GM23338 (cell line): Measurements from ENCODE around the gene OR52M1. TPM values are rescaled to one million over a fixed set of nuclear protein-coding genes. Genes with fewer than 3 reads are reported as not detected.

Source experiments
- ATAC-seq: fragments of 200-7000 bp; cut with Tn5 transposase; 3 replicates; pipeline ENCODE4 v1.9.1; 2020
- DNase-seq: peaks from one replicate; pipeline ENCODE4 v3.0.0-alpha.2; 2015; ENCODE audit warnings: low spot score
- H2AFZ ChIP-seq: fragments of 200-600 bp; sonication (generic); 2 replicates; pipeline ENCODE4 v1.8.0; 2016; ENCODE audit warnings: antibody characterized with exemption, mild to moderate bottlenecking, moderate library complexity
- H3F3A ChIP-seq: fragments of 200-600 bp; sonication (generic); replicated peaks from 2 replicates; pipeline ENCODE4 v1.8.0; 2017; ENCODE audit warnings: antibody characterized with exemption, mixed run types, low read depth
- H3K27ac ChIP-seq: fragments of 200-600 bp; sonication (generic); 2 replicates; pipeline ENCODE4 v1.6.1; 2016; ENCODE audit warnings: low read depth
- H3K27me3 ChIP-seq: fragments of 200-600 bp; sonication (generic); 2 replicates; pipeline ENCODE4 v1.8.0; 2016; ENCODE audit warnings: mild to moderate bottlenecking, mixed run types, moderate library complexity; ENCODE audit not compliant: insufficient read depth
- H3K36me3 ChIP-seq: fragments of 200-600 bp; sonication (generic); 2 replicates; pipeline ENCODE4 v1.8.0; 2016; ENCODE audit warnings: mild to moderate bottlenecking; ENCODE audit not compliant: insufficient read depth
- H3K4me1 ChIP-seq: fragments of 200-600 bp; sonication (generic); 2 replicates; pipeline ENCODE4 v1.8.0; 2016; ENCODE audit warnings: mild to moderate bottlenecking, moderate library complexity; ENCODE audit not compliant: insufficient read depth
- H3K4me2 ChIP-seq: fragments of 200-600 bp; sonication (generic); 2 replicates; pipeline ENCODE4 v1.7.1; 2017; ENCODE audit warnings: mixed run types
- H3K4me3 ChIP-seq: fragments of 200-600 bp; sonication (generic); 2 replicates; pipeline ENCODE4 v1.6.1; 2016; ENCODE audit warnings: mixed run types
- H3K79me2 ChIP-seq: fragments of 200-600 bp; sonication (generic); replicated peaks from 2 replicates; pipeline ENCODE4 v1.8.0; 2017; ENCODE audit warnings: mild to moderate bottlenecking; ENCODE audit not compliant: insufficient read depth
- H3K9me2 ChIP-seq: fragments of 200-600 bp; sonication (generic); 2 replicates; pipeline ENCODE4 v1.8.0; 2017; ENCODE audit not compliant: insufficient read depth
- H4K20me1 ChIP-seq: fragments of 200-600 bp; sonication (generic); replicated peaks from 2 replicates; pipeline ENCODE4 v1.8.0; 2017; ENCODE audit warnings: mild to moderate bottlenecking; ENCODE audit not compliant: insufficient read depth
- H3K27ac Mint-ChIP-seq: 2 replicates; pipeline ENCODE4 v1.8.0; 2020; ENCODE audit warnings: inconsistent platforms, mild to moderate bottlenecking, moderate library complexity, mixed read lengths
- H3K27me3 Mint-ChIP-seq: 3 replicates; pipeline ENCODE4 v1.8.0; 2022; ENCODE audit warnings: low read depth, mild to moderate bottlenecking, moderate library complexity, mixed read lengths, inconsistent platforms; ENCODE audit not compliant: insufficient read depth, poor library complexity
- H3K36me3 Mint-ChIP-seq: 3 replicates; pipeline ENCODE4 v1.8.0; 2021; ENCODE audit warnings: low read depth, mild to moderate bottlenecking, inconsistent platforms, moderate library complexity, mixed read lengths
- H3K4me1 Mint-ChIP-seq: 3 replicates; pipeline ENCODE4 v1.8.0; 2020; ENCODE audit warnings: mild to moderate bottlenecking, inconsistent platforms, mixed read lengths
- H3K4me3 Mint-ChIP-seq: 3 replicates; pipeline ENCODE4 v1.8.0; 2021; ENCODE audit warnings: moderate library complexity, mild to moderate bottlenecking, inconsistent platforms, mixed read lengths
- H3K9me3 Mint-ChIP-seq: 3 replicates; pipeline ENCODE4 v1.8.0; 2020; ENCODE audit warnings: moderate library complexity, mild to moderate bottlenecking, inconsistent platforms, mixed read lengths
- CTCF ChIP-seq, 2 experiments: fragments of 200-600 bp in 1 of 2; sonication (generic) in 1 of 2; conservative IDR thresholded peaks; 2 replicates each; pipeline versions ENCODE4 v1.5.1 to v1.6.1; 2016 to 2017; ENCODE audit warnings: antibody characterized with exemption in 2 of 2, low read depth in 2 of 2, mild to moderate bottlenecking in 2 of 2, moderate library complexity in 1 of 2
- ETS1 ChIP-seq: IDR thresholded peaks from 2 replicates; pipeline ENCODE4 v1.6.1; 2016; ENCODE audit warnings: antibody characterized with exemption
- EZH2 ChIP-seq: fragments of 200-600 bp; sonication (generic); IDR thresholded peaks from one replicate; pipeline ENCODE4 v1.8.0; 2017; ENCODE audit warnings: antibody characterized with exemption, mild to moderate bottlenecking, low read depth; ENCODE audit not compliant: unreplicated experiment
- EZH2phosphoT487 ChIP-seq: fragments of 200-600 bp; sonication (generic); IDR thresholded peaks from one replicate; pipeline ENCODE4 v1.8.1; 2018; ENCODE audit warnings: antibody characterized with exemption; ENCODE audit not compliant: unreplicated experiment
- JUNB ChIP-seq: IDR thresholded peaks from one replicate; pipeline ENCODE4 v1.6.1; 2016; ENCODE audit warnings: antibody characterized with exemption; ENCODE audit not compliant: unreplicated experiment
- NANOG ChIP-seq: IDR thresholded peaks from 2 replicates; pipeline ENCODE4 v1.6.1; 2016; ENCODE audit warnings: antibody characterized with exemption, borderline replicate concordance
- STAT1 ChIP-seq: IDR thresholded peaks from one replicate; pipeline ENCODE4 v1.6.1; 2016; ENCODE audit warnings: antibody characterized with exemption; ENCODE audit not compliant: unreplicated experiment
- ZNF331 ChIP-seq: fragments of 250-450 bp; sonication (Bioruptor Pico); IDR thresholded peaks from 2 replicates; pipeline ENCODE4 v1.5.0; 2020; ENCODE audit warnings: low read depth, mild to moderate bottlenecking, moderate library complexity
- long read RNA-seq: library from polyadenylated mRNA; unstranded; transcript quantifications from one replicate; pipeline ENCODE4 v2.0.0, GENCODE V29; 2020; ENCODE audit not compliant: unreplicated experiment
- polyA plus RNA-seq: library from polyadenylated mRNA; unstranded; fragments of >200 nt; fragmentation: Nextera tagmentation; extraction: Ambion mirVana; gene quantifications from 2 replicates; pipeline ENCODE4 v1.2.1, GENCODE V29; 2016
- total RNA-seq: library from RNA; depleted of rRNA; stranded (reverse); fragments of >200 nt; shearing (Covaris generic); gene quantifications from 2 replicates; pipeline ENCODE4 v1.2.3, GENCODE V29; 2014; rRNA removed
- TF ChIP-seq, protein P1 (sequence below): fragments of 250-450 bp; sonication (Bioruptor Pico); IDR thresholded peaks from 2 replicates; pipeline ENCODE4 v1.5.0; 2020; ENCODE audit warnings: mild to moderate bottlenecking, moderate library complexity

The OR52M1 gene, protein sequence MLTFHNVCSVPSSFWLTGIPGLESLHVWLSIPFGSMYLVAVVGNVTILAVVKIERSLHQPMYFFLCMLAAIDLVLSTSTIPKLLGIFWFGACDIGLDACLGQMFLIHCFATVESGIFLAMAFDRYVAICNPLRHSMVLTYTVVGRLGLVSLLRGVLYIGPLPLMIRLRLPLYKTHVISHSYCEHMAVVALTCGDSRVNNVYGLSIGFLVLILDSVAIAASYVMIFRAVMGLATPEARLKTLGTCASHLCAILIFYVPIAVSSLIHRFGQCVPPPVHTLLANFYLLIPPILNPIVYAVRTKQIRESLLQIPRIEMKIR
- total RNA-seq (not detected in 2 replicates), polyA plus RNA-seq (not detected in 2 replicates)
- long read RNA-seq, result 0 reads

- no peaks in the 10 kb centered on the region for H4K20me1 ChIP-seq
- no peaks in the 10 kb centered on the region for H3K27me3 ChIP-seq
- H3K4me2 ChIP-seq, result no peak within 1 kb of the TSS
- no peak within 1 kb of the TSS for H3K27ac Mint-ChIP-seq
- TF ChIP-seq JUNB, result no peak
- TF ChIP-seq, protein P1, sequence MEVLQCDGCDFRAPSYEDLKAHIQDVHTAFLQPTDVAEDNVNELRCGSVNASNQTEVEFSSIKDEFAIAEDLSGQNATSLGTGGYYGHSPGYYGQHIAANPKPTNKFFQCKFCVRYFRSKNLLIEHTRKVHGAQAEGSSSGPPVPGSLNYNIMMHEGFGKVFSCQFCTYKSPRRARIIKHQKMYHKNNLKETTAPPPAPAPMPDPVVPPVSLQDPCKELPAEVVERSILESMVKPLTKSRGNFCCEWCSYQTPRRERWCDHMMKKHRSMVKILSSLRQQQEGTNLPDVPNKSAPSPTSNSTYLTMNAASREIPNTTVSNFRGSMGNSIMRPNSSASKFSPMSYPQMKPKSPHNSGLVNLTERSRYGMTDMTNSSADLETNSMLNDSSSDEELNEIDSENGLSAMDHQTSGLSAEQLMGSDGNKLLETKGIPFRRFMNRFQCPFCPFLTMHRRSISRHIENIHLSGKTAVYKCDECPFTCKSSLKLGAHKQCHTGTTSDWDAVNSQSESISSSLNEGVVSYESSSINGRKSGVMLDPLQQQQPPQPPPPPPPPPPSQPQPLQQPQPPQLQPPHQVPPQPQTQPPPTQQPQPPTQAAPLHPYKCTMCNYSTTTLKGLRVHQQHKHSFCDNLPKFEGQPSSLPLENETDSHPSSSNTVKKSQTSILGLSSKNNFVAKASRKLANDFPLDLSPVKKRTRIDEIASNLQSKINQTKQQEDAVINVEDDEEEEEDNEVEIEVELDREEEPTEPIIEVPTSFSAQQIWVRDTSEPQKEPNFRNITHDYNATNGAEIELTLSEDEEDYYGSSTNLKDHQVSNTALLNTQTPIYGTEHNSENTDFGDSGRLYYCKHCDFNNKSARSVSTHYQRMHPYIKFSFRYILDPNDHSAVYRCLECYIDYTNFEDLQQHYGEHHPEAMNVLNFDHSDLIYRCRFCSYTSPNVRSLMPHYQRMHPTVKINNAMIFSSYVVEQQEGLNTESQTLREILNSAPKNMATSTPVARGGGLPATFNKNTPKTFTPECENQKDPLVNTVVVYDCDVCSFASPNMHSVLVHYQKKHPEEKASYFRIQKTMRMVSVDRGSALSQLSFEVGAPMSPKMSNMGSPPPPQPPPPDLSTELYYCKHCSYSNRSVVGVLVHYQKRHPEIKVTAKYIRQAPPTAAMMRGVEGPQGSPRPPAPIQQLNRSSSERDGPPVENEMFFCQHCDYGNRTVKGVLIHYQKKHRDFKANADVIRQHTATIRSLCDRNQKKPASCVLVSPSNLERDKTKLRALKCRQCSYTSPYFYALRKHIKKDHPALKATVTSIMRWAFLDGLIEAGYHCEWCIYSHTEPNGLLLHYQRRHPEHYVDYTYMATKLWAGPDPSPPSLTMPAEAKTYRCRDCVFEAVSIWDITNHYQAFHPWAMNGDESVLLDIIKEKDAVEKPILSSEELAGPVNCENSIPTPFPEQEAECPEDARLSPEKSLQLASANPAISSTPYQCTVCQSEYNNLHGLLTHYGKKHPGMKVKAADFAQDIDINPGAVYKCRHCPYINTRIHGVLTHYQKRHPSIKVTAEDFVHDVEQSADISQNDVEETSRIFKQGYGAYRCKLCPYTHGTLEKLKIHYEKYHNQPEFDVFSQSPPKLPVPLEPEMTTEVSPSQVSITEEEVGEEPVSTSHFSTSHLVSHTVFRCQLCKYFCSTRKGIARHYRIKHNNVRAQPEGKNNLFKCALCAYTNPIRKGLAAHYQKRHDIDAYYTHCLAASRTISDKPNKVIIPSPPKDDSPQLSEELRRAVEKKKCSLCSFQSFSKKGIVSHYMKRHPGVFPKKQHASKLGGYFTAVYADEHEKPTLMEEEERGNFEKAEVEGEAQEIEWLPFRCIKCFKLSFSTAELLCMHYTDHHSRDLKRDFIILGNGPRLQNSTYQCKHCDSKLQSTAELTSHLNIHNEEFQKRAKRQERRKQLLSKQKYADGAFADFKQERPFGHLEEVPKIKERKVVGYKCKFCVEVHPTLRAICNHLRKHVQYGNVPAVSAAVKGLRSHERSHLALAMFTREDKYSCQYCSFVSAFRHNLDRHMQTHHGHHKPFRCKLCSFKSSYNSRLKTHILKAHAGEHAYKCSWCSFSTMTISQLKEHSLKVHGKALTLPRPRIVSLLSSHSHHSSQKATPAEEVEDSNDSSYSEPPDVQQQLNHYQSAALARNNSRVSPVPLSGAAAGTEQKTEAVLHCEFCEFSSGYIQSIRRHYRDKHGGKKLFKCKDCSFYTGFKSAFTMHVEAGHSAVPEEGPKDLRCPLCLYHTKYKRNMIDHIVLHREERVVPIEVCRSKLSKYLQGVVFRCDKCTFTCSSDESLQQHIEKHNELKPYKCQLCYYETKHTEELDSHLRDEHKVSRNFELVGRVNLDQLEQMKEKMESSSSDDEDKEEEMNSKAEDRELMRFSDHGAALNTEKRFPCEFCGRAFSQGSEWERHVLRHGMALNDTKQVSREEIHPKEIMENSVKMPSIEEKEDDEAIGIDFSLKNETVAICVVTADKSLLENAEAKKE (CRISPR knock-in tag), result no peak
- TF ChIP-seq ETS1, result no peak
- no peak for TF ChIP-seq ZNF331 (CRISPR knock-in tag)
- TF ChIP-seq STAT1, result no peak
- TF ChIP-seq CTCF (conservative IDR thresholded peaks at IDR 0.05; ENCODE audit: low read depth in 2 of 2), result no peak
- no peak for TF ChIP-seq NANOG
- TF ChIP-seq EZH2phosphoT487, result no peak
- no peak for TF ChIP-seq EZH2
- no peak within 1 kb of the TSS for H2AFZ ChIP-seq
- H3K4me1 Mint-ChIP-seq, result no peaks in the 10 kb centered on the region
- H3K4me3 ChIP-seq, result no peak within 1 kb of the TSS
- H3K9me2 ChIP-seq, result peaks cover 3% of the 10 kb centered on the region; the same call in 1 of the 2 replicates
- H3K9me3 Mint-ChIP-seq, result no peaks in the 10 kb centered on the region
- no peaks in the 10 kb centered on the region for H3K4me1 ChIP-seq
- no peak within 1 kb of the TSS for H3K4me3 Mint-ChIP-seq
- H3K36me3 Mint-ChIP-seq, result no peaks in the 10 kb centered on the region
- no peaks in the 10 kb centered on the region for H3K36me3 ChIP-seq
- no peak within 1 kb of the TSS for H3K27ac ChIP-seq
- no peaks in the 10 kb centered on the region for H3K79me2 ChIP-seq
- no peaks in the 10 kb centered on the region for H3K27me3 Mint-ChIP-seq
- ATAC-seq, result no peak
- DNase-seq, result no peak
- no peaks in the 10 kb centered on the region for H3F3A ChIP-seq
Observed at GRCh38 chr11:4544891-4545290, at the start of gene OR52M1. Gene OR52M1, plus strand, starts transcription at chr11:4545191. Its CDS starts 0 bp downstream, at chr11:4545191.
